Measurements from ENCODE around the gene NTRK3.

DNA sequence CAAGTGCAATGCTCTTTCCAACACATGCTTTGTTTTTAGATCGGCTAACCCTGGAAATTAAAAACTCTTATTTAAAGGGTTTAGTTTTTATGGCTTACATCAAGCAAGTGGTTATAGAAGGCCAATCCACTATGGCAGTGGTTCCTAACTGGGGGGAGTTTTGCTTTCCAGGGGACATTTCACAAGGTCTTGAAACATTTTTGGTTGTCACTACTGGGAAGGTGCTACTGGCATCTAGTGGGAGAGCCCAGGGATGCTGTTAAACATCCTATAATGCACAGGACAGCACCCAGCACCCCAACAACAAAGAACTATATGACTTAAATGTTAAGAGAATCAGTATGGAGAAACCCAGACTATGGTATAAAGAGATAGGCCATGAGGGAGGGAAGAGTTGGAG lies 439.0 kb downstream of the NTRK3 start:
- TF ChIP-seq, protein P1, sequence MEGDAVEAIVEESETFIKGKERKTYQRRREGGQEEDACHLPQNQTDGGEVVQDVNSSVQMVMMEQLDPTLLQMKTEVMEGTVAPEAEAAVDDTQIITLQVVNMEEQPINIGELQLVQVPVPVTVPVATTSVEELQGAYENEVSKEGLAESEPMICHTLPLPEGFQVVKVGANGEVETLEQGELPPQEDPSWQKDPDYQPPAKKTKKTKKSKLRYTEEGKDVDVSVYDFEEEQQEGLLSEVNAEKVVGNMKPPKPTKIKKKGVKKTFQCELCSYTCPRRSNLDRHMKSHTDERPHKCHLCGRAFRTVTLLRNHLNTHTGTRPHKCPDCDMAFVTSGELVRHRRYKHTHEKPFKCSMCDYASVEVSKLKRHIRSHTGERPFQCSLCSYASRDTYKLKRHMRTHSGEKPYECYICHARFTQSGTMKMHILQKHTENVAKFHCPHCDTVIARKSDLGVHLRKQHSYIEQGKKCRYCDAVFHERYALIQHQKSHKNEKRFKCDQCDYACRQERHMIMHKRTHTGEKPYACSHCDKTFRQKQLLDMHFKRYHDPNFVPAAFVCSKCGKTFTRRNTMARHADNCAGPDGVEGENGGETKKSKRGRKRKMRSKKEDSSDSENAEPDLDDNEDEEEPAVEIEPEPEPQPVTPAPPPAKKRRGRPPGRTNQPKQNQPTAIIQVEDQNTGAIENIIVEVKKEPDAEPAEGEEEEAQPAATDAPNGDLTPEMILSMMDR (IDR thresholded peaks at IDR 0.05): no peak
- TF ChIP-seq POLR2A (IDR thresholded peaks at IDR 0.05): no peak
